Retina (tissue), 1 donor: ENCODE measurements around the gene DNAH17.

Experiments used
- DNase-seq: peaks from one replicate; pipeline ENCODE4 v3.0.0-alpha.2; 2016

The DNAH17 gene

GRCh38 chr17:78572239-78573205 lies 4.7 kb downstream of the DNAH17 start:
- DNase-seq: no peak

GRCh38 chr17:78571329-78571728 lies 5.9 kb downstream of the DNAH17 start:
- no peak for DNase-seq

- no peak for DNase-seq
Observed at GRCh38 chr17:78568494-78569115, 8.6 kb downstream of the DNAH17 start.

- DNase-seq: no peak
Observed at GRCh38 chr17:78567991-78568390, 9.2 kb downstream of the DNAH17 start.

GRCh38 chr17:78566947-78567346 lies 10.2 kb downstream of the DNAH17 start:
- no peak for DNase-seq

GRCh38 chr17:78563189-78564145 lies 13.7 kb downstream of the DNAH17 start:
- no peak for DNase-seq

GRCh38 chr17:78562734-78563133 lies 14.5 kb downstream of the DNAH17 start:
- no peak for DNase-seq

GRCh38 chr17:78561166-78561565 lies 16.0 kb downstream of the DNAH17 start:
- no peak for DNase-seq

- no peak for DNase-seq
Observed at GRCh38 chr17:78560731-78561130, 16.5 kb downstream of the DNAH17 start.

GRCh38 chr17:78559749-78560368 lies 17.3 kb downstream of the DNAH17 start:
- no peak for DNase-seq

- DNase-seq: no peak
Observed at GRCh38 chr17:78558989-78559388, 18.2 kb downstream of the DNAH17 start.

GRCh38 chr17:78558181-78558850 lies 18.9 kb downstream of the DNAH17 start:
- no peak for DNase-seq

- no peak for DNase-seq
Observed at GRCh38 chr17:78557598-78558039, 19.6 kb downstream of the DNAH17 start.

- DNase-seq: no peak
Observed at GRCh38 chr17:78556812-78557211, 20.4 kb downstream of the DNAH17 start.

- DNase-seq: no peak
Observed at GRCh38 chr17:78555746-78556401, 21.3 kb downstream of the DNAH17 start.

GRCh38 chr17:78550464-78550863 lies 26.7 kb downstream of the DNAH17 start:
- DNase-seq: no peak

- no peak for DNase-seq
Observed at GRCh38 chr17:78548725-78549124, 28.5 kb downstream of the DNAH17 start.

- DNase-seq: no peak
Observed at GRCh38 chr17:78547035-78547434, 30.2 kb downstream of the DNAH17 start.

- DNase-seq: no peak
Observed at GRCh38 chr17:78546476-78546875, 30.7 kb downstream of the DNAH17 start.

GRCh38 chr17:78544881-78545755 lies 32.1 kb downstream of the DNAH17 start:
- no peak for DNase-seq
